Neural cell (in vitro differentiated cells): ENCODE data around the gene TWNK. TPM values are rescaled to one million over a fixed set of nuclear protein-coding genes. Genes with fewer than 3 reads are reported as not detected.

Experiments
- H2AFZ ChIP-seq: fragments of 200-600, 300-800 bp; sonication (generic), shearing (Covaris generic); 2 replicates; pipeline ENCODE4 v1.6.0; 2014; ENCODE audit warnings: low read depth, mild to moderate bottlenecking, antibody characterized with exemption, low read length, moderate library complexity
- H3F3A ChIP-seq: fragments of 200-600 bp; shearing (Covaris generic); 2 replicates; pipeline ENCODE4 v1.6.1; 2016; ENCODE audit warnings: mild to moderate bottlenecking, moderate library complexity, mixed read lengths, antibody characterized with exemption, low read length; ENCODE audit not compliant: insufficient read depth, poor library complexity, severe bottlenecking
- H3K27ac ChIP-seq: fragments of 200-600, 300-800 bp; sonication (generic), shearing (Covaris generic); 2 replicates; pipeline ENCODE4 v1.5.1; 2014; ENCODE audit warnings: mild to moderate bottlenecking, low read length, moderate library complexity
- H3K27me3 ChIP-seq: fragments of 300-800, 200-600 bp; sonication (generic), shearing (Covaris generic); 2 replicates; pipeline ENCODE4 v1.6.0; 2014; ENCODE audit warnings: mild to moderate bottlenecking, low read depth, low read length, moderate library complexity; ENCODE audit not compliant: insufficient read depth
- H3K36me3 ChIP-seq: fragments of 300-800, 200-600 bp; sonication (generic), shearing (Covaris generic); 2 replicates; pipeline ENCODE4 v1.5.1; 2014; ENCODE audit warnings: mild to moderate bottlenecking, antibody characterized with exemption, low read length, moderate library complexity; ENCODE audit not compliant: insufficient read depth
- H3K4me2 ChIP-seq: fragments of 300-800, 200-600 bp; sonication (generic), shearing (Covaris generic); 2 replicates; pipeline ENCODE4 v1.6.0; 2014; ENCODE audit warnings: mild to moderate bottlenecking, low read length
- H3K4me3 ChIP-seq: fragments of 300-800, 200-600 bp; sonication (generic), shearing (Covaris generic); 2 replicates; pipeline ENCODE4 v1.5.1; 2014; ENCODE audit warnings: mild to moderate bottlenecking, low read length, moderate library complexity
- H3K79me2 ChIP-seq: fragments of 200-600 bp; shearing (Covaris generic); replicated peaks from 2 replicates; pipeline ENCODE4 v1.6.0; 2014; ENCODE audit warnings: mild to moderate bottlenecking, low read length, moderate library complexity; ENCODE audit not compliant: insufficient read depth
- H3K9ac ChIP-seq: fragments of 300-800, 200-600 bp; sonication (generic), shearing (Covaris generic); 2 replicates; pipeline ENCODE4 v1.6.1; 2016; ENCODE audit warnings: mild to moderate bottlenecking, low read length, mixed read lengths
- H3K9me2 ChIP-seq: fragments of 200-600 bp; shearing (Covaris generic); 2 replicates; pipeline ENCODE4 v1.6.1; 2016; ENCODE audit warnings: mild to moderate bottlenecking, low read length, mixed read lengths; ENCODE audit not compliant: insufficient read depth
- H3K9me3 ChIP-seq: fragments of 200-600, 300-800 bp; sonication (generic), shearing (Covaris generic); 2 replicates; pipeline ENCODE4 v1.6.1; 2016; ENCODE audit warnings: mild to moderate bottlenecking, mixed run types, low read length, moderate library complexity, mixed read lengths
- H4K20me1 ChIP-seq: fragments of 200-600 bp; shearing (Covaris generic); 2 replicates; pipeline ENCODE4 v1.6.1; 2016; ENCODE audit warnings: mild to moderate bottlenecking, mixed run types; ENCODE audit not compliant: insufficient read depth
- CTCF ChIP-seq: fragments of 450-650 bp; IDR thresholded peaks from 2 replicates; pipeline ENCODE4 v1.5.1; 2014; ENCODE audit warnings: antibody characterized with exemption, mild to moderate bottlenecking, moderate library complexity; ENCODE audit not compliant: poor library complexity, severe bottlenecking
- EP300 ChIP-seq: fragments of 450-650 bp; conservative IDR thresholded peaks from 2 replicates; pipeline ENCODE4 v1.6.1; 2014; ENCODE audit warnings: antibody characterized with exemption, mild to moderate bottlenecking, moderate library complexity; ENCODE audit not compliant: poor library complexity, severe bottlenecking
- EZH2 ChIP-seq: fragments of 200-600, 300-800 bp; shearing (Covaris generic), sonication (generic); IDR thresholded peaks from 2 replicates; pipeline ENCODE4 v1.6.1; 2014; ENCODE audit warnings: antibody characterized with exemption, low read length, borderline replicate concordance, mild to moderate bottlenecking; ENCODE audit not compliant: insufficient read depth, poor library complexity, severe bottlenecking
- MXI1 ChIP-seq: fragments of 450-650 bp; conservative IDR thresholded peaks from 2 replicates; pipeline ENCODE4 v1.6.1; 2014; ENCODE audit warnings: antibody characterized with exemption, mild to moderate bottlenecking; ENCODE audit not compliant: poor library complexity, severe bottlenecking
- POLR2AphosphoS5 ChIP-seq: IDR thresholded peaks from 2 replicates; pipeline ENCODE4 v1.6.1; 2012
- RAD21 ChIP-seq: fragments of 450-650 bp; conservative IDR thresholded peaks from 2 replicates; pipeline ENCODE4 v1.6.1; 2014; ENCODE audit warnings: antibody characterized with exemption, mild to moderate bottlenecking, moderate library complexity
- REST ChIP-seq: IDR thresholded peaks from 2 replicates; pipeline ENCODE4 v1.6.1; 2012; ENCODE audit warnings: borderline replicate concordance
- SMC3 ChIP-seq: fragments of 450-650 bp; conservative IDR thresholded peaks from 2 replicates; pipeline ENCODE4 v1.6.1; 2014; ENCODE audit warnings: antibody characterized with exemption, mild to moderate bottlenecking, moderate library complexity; ENCODE audit not compliant: poor library complexity
- TAF1 ChIP-seq: IDR thresholded peaks from 2 replicates; pipeline ENCODE4 v1.6.1; 2012; ENCODE audit warnings: low read depth
- polyA plus RNA-seq: library from polyadenylated mRNA; depleted of rRNA; stranded (reverse); fragments of >200 nt; gene quantifications from 2 replicates; pipeline ENCODE4 v1.2.3, GENCODE V29; 2014

The TWNK gene
- polyA plus RNA-seq, 1 donor from 2014 or later, result 4.8 TPM

- H3F3A ChIP-seq, result no peaks in the 10 kb centered on the region
- no peaks in the 10 kb centered on the region for H3K9me3 ChIP-seq
- peaks cover 10% of the 10 kb centered on the region for H3K27me3 ChIP-seq
- H3K4me2 ChIP-seq, result peak overlapping the region; percentile 69
- H3K9ac ChIP-seq, result peak overlapping the region; percentile 96
- H3K27ac ChIP-seq, result peak overlapping the region; percentile 85
- peak overlapping the region; percentile 88 for H3K4me3 ChIP-seq
- H2AFZ ChIP-seq, result peak overlapping the region; percentile 85
- peaks cover 22% of the 10 kb centered on the region for H3K79me2 ChIP-seq
- no peaks in the 10 kb centered on the region for H3K36me3 ChIP-seq
- TF ChIP-seq EP300 (peak; percentile 33), POLR2AphosphoS5 (peak; percentile 79), TAF1 (peak; percentile 54), RAD21 (peak; percentile 65), MXI1 (peak; percentile 65), CTCF (peak; percentile 96), EZH2 (no peak), REST (peak; percentile 25), SMC3 (peak; percentile 78)
- no peaks in the 10 kb centered on the region for H3K9me2 ChIP-seq
- no peaks in the 10 kb centered on the region for H4K20me1 ChIP-seq
Measured at GRCh38 chr10:100998991-100999741, 11.8 kb downstream of the TWNK start.

- H3K9me3 ChIP-seq, result no peaks in the 10 kb centered on the region
Measured at GRCh38 chr10:100999742-101000126, 12.4 kb downstream of the TWNK start, which contains the start of gene LZTS2. TSS of gene LZTS2 (plus strand) at chr10:100999808. CDS start at chr10:101002539, 2,731 bp downstream.

More at GRCh38 chr10:100999742-101000126, 12.4 kb downstream of the TWNK start, which contains the start of gene LZTS2:
- Histone ChIP-seq H3K27ac (peak within 1 kb of the TSS; percentile 85), H2AFZ (peak within 1 kb of the TSS; percentile 85), H3K79me2 (peaks cover 22% of the 10 kb centered on the region), H3F3A (no peaks in the 10 kb centered on the region), H3K27me3 (peaks cover 10% of the 10 kb centered on the region), H3K36me3 (no peaks in the 10 kb centered on the region), H3K4me2 (peak within 1 kb of the TSS; percentile 88), H3K9ac (peak within 1 kb of the TSS; percentile 96), H3K4me3 (peak within 1 kb of the TSS; percentile 88), H3K9me2 (no peaks in the 10 kb centered on the region), H4K20me1 (no peaks in the 10 kb centered on the region)
- TF ChIP-seq POLR2AphosphoS5 (no peak), SMC3 (no peak), RAD21 (no peak), EZH2 (no peak), REST (no peak)
